ENCODE measurements around the gene FAM89A. TPM values are rescaled to one million over a fixed set of nuclear protein-coding genes. Genes with fewer than 3 reads are reported as not detected.

The FAM89A gene
- total and polyA plus RNA-seq, 9 of the 15 experiments (the other 6 are each of a cell fraction or from before 2014, with no cell fraction given) = 8.7 to 66.2 (median 43.3) TPM

- TF ChIP-seq AFF1 (IDR thresholded peaks at IDR 0.05; ENCODE audit: low read depth in 1 of 2, partially characterized antibody in 2 of 2) (peak; percentile 58 to 79), CEBPB (tag; IDR thresholded peaks at IDR 0.05) (peak; percentile 56; the same call in 1 of the 2 replicates), MAFK (IDR thresholded peaks at IDR 0.05; ENCODE audit: low read length) (no peak), AFF4 (CRISPR knock-in tag; IDR thresholded peaks at IDR 0.05) (no peak), KDM1A (IDR thresholded peaks at IDR 0.05) (peak; percentile 59 to 76; a peak in 2 of 4 replicates), SRF (CRISPR knock-in tag; IDR thresholded peaks at IDR 0.05) (0 out of 4 replicates have a peak, but pooled peaks of 1 of the 2 experiments have one; percentile 50), PTTG1 (tag; IDR thresholded peaks at IDR 0.05; ENCODE audit: low read depth) (peak; percentile 41; the same call in 1 of the 2 replicates), STAT5A (IDR thresholded peaks at IDR 0.05; ENCODE audit: borderline replicate concordance, low read length) (peak; percentile 88), TAF7 (tag; IDR thresholded peaks at IDR 0.05) (peak; percentile 48; the same call in 1 of the 2 replicates), TCF3 (CRISPR knock-in tag; IDR thresholded peaks at IDR 0.05) (peak; percentile 56), CBX3 (IDR thresholded peaks at IDR 0.05; ENCODE audit: borderline replicate concordance in 1 of 2, low read length in 2 of 2) (0 out of 3 replicates have a peak, but pooled peaks of 1 of the 2 experiments have one; percentile 39), DPF2 (IDR thresholded peaks at IDR 0.05) (peak; percentile 79; the same call in 1 of the 2 replicates), E2F8 (IDR thresholded peaks at IDR 0.05; ENCODE audit: low read depth, partially characterized antibody) (no peak), CTCF (IDR thresholded peaks at IDR 0.05 in 2 of 3, conservative IDR thresholded peaks at IDR 0.05 in 1 of 3; ENCODE audit: insufficient read depth in 2 of 3, low read depth in 1 of 3, low read length in 3 of 3) (0 out of 6 replicates have a peak, but pooled peaks of 1 of the 3 experiments have one; percentile 3)
Observed at GRCh38 chr1:231053493-231054162, 13.6 kb upstream of the FAM89A start (continued).

Measured in K562 (cell line).